OCI-LY7 (cell line): ENCODE data around the gene SLC39A8. TPM values are rescaled to one million over a fixed set of nuclear protein-coding genes. Genes with fewer than 3 reads are reported as not detected.

Experiments used
- BruUV-seq: library from RNA; stranded (reverse); fragments of 400-500 nt; replicated peaks from 2 replicates; lab custom pipeline; 2021; lab: Mats Ljungman, UMichigan
- CTCF ChIA-PET: fragments of 300-600 bp; sonication (Branson Sonifier 250); formaldehyde crosslinking; loops from one replicate; lab custom pipeline; 2022; ENCODE audit warnings: antibody characterized with exemption; ENCODE audit not compliant: unreplicated experiment; lab: Charles Lee
- POLR2A ChIA-PET: fragments of 300-600 bp; sonication (Branson Sonifier 250); formaldehyde crosslinking; loops from one replicate; lab custom pipeline; 2022; ENCODE audit warnings: antibody characterized with exemption; lab: Charles Lee
- DNase-seq: peaks from one replicate; pipeline ENCODE4 v3.0.0-alpha.2; 2015; ENCODE audit warnings: low spot score
- H2AFZ ChIP-seq: fragments of 200-600 bp; sonication (generic), shearing (Covaris generic); 2 replicates; pipeline ENCODE4 v1.6.1; 2014; ENCODE audit warnings: mild to moderate bottlenecking, antibody characterized with exemption, low read length, moderate library complexity
- H3K27ac ChIP-seq: fragments of 200-600 bp; sonication (generic); 2 replicates; pipeline ENCODE4 v1.5.1; 2014; ENCODE audit warnings: mixed run types, low read depth, mild to moderate bottlenecking, moderate library complexity, low read length, inconsistent platforms; ENCODE audit not compliant: poor library complexity, severe bottlenecking
- H3K36me3 ChIP-seq: fragments of 200-600 bp; sonication (generic); 2 replicates; pipeline ENCODE4 v1.6.1; 2014; ENCODE audit warnings: mild to moderate bottlenecking, antibody characterized with exemption, low read length, moderate library complexity, mixed read lengths; ENCODE audit not compliant: insufficient read depth
- H3K4me1 ChIP-seq: fragments of 200-600 bp; sonication (generic); 2 replicates; pipeline ENCODE4 v1.5.1; 2014; ENCODE audit warnings: mild to moderate bottlenecking, low read length; ENCODE audit not compliant: insufficient read depth, poor library complexity, severe bottlenecking
- H3K4me2 ChIP-seq: fragments of 200-600 bp; sonication (generic); 2 replicates; pipeline ENCODE4 v1.6.1; 2014; ENCODE audit warnings: mild to moderate bottlenecking, low read length
- H3K4me3 ChIP-seq: fragments of 200-600 bp; sonication (generic); 2 replicates; pipeline ENCODE4 v1.5.1; 2014; ENCODE audit warnings: mild to moderate bottlenecking, low read depth, low read length; ENCODE audit not compliant: poor library complexity, severe bottlenecking
- H3K79me2 ChIP-seq: fragments of 200-600 bp; sonication (generic); 2 replicates; pipeline ENCODE4 v1.6.1; 2016; ENCODE audit warnings: low read depth, mild to moderate bottlenecking, low read length, moderate library complexity, mixed read lengths; ENCODE audit not compliant: insufficient read depth
- H3K9me2 ChIP-seq: fragments of 200-600 bp; sonication (generic); 2 replicates; pipeline ENCODE4 v1.6.1; 2016; ENCODE audit warnings: mild to moderate bottlenecking, low read length, mixed read lengths; ENCODE audit not compliant: insufficient read depth
- H3K9me3 ChIP-seq: fragments of 200-600 bp; sonication (generic); 2 replicates; pipeline ENCODE4 v1.6.1; 2014; ENCODE audit warnings: mild to moderate bottlenecking, mixed run types, low read length, mixed read lengths
- H4K20me1 ChIP-seq: fragments of 200-600 bp; sonication (generic); 2 replicates; pipeline ENCODE4 v1.6.1; 2014; ENCODE audit warnings: mild to moderate bottlenecking, antibody characterized with exemption, low read length, moderate library complexity, mixed read lengths; ENCODE audit not compliant: insufficient read depth
- CTCF ChIP-seq: fragments of 200-600 bp; sonication (generic); conservative IDR thresholded peaks from 2 replicates; pipeline ENCODE4 v1.5.1; 2014; ENCODE audit warnings: mild to moderate bottlenecking, antibody characterized with exemption, low read length, moderate library complexity, mixed read lengths
- EZH2phosphoT487 ChIP-seq: fragments of 200-600 bp; sonication (generic); IDR thresholded peaks from 2 replicates; pipeline ENCODE4 v1.6.1; 2018; ENCODE audit warnings: low read depth, borderline replicate concordance, mild to moderate bottlenecking, mixed run types, antibody characterized with exemption, low read length, moderate library complexity, mixed read lengths
- intact Hi-C: fragments of 100-400 bp; cut with micrococcal nuclease; formaldehyde crosslinking; loops from one replicate; pipeline ENCODE4 v1.10.0; 2022; ENCODE audit not compliant: unreplicated experiment
- total RNA-seq, 2 experiments: library from RNA; depleted of rRNA in 1 of 2; stranded (reverse); fragments of >200 nt in 1 of 2; shearing (Covaris generic) in 1 of 2; gene quantifications; 2 replicates each; pipeline ENCODE4 v1.2.3, GENCODE V29; 2014 to 2022

Gene SLC39A8
- total RNA-seq, 2 experiments from 2014 or later: 35.4 to 57.0 TPM

- BruUV-seq: no TSS peak
- intact Hi-C loops: no loop called here
- DNase-seq: no peak
- Histone ChIP-seq H3K79me2 (no peaks in the 10 kb centered on the region), H3K9me3 (no peaks in the 10 kb centered on the region), H4K20me1 (no peaks in the 10 kb centered on the region), H3K36me3 (no peaks in the 10 kb centered on the region), H3K4me3 (no peak overlapping the region), H3K9me2 (no peaks in the 10 kb centered on the region), H3K4me1 (no peaks in the 10 kb centered on the region), H3K27ac (no peak overlapping the region), H3K4me2 (no peak overlapping the region), H2AFZ (no peak overlapping the region)
- CTCF ChIA-PET: no interaction called here
- POLR2A ChIA-PET: interaction anchor here (0.7 kb wide), 1 partner anchor 13 kb away, joined by 6 read pairs; no protein-coding TSS in a partner anchor
- TF ChIP-seq EZH2phosphoT487 (no peak), CTCF (no peak)
Observed at GRCh38 chr4:102252171-102252570, 93.1 kb downstream of the SLC39A8 start.

GRCh38 chr4:102250341-102250740, 94.9 kb downstream of the SLC39A8 start:
- CTCF ChIA-PET: no interaction called here
- TF ChIP-seq EZH2phosphoT487 (no peak), CTCF (no peak)
- intact Hi-C loops: no loop called here

GRCh38 chr4:102247041-102247440, 98.2 kb downstream of the SLC39A8 start:
- H4K20me1 ChIP-seq: no peaks in the 10 kb centered on the region
- TF ChIP-seq EZH2phosphoT487 (no peak), CTCF (no peak)
- H3K4me3 ChIP-seq: no peak overlapping the region
- intact Hi-C loops: no loop called here
- CTCF ChIA-PET: no interaction called here
- H3K36me3 ChIP-seq: no peaks in the 10 kb centered on the region
- no peak overlapping the region for H3K4me2 ChIP-seq
- no peak overlapping the region for H3K27ac ChIP-seq
- H3K9me3 ChIP-seq: no peaks in the 10 kb centered on the region
- H3K4me1 ChIP-seq: no peaks in the 10 kb centered on the region
- DNase-seq: no peak
- POLR2A ChIA-PET: interaction anchor here (1.6 kb wide), 1 partner anchor 14 kb away, joined by 4 read pairs; no protein-coding TSS in a partner anchor
- no peaks in the 10 kb centered on the region for H3K79me2 ChIP-seq
- H2AFZ ChIP-seq: no peak overlapping the region
- H3K9me2 ChIP-seq: no peaks in the 10 kb centered on the region
- no TSS peak for BruUV-seq

More at GRCh38 chr4:102250341-102250740, 94.9 kb downstream of the SLC39A8 start:
- POLR2A ChIA-PET: interaction anchor here (0.6 kb wide), 1 partner anchor 949 kb away, joined by 3 read pairs; no protein-coding TSS in a partner anchor
- Histone ChIP-seq H3K36me3 (no peaks in the 10 kb centered on the region), H3K4me2 (no peak overlapping the region), H4K20me1 (no peaks in the 10 kb centered on the region), H3K27ac (no peak overlapping the region), H2AFZ (no peak overlapping the region), H3K9me2 (no peaks in the 10 kb centered on the region), H3K9me3 (no peaks in the 10 kb centered on the region), H3K4me3 (no peak overlapping the region), H3K79me2 (no peaks in the 10 kb centered on the region), H3K4me1 (no peaks in the 10 kb centered on the region)
- no TSS peak for BruUV-seq
- DNase-seq: no peak
